Osteocyte (in vitro differentiated cells): Measurements from ENCODE around the gene AP2B1. TPM values are rescaled to one million over a fixed set of nuclear protein-coding genes. Genes with fewer than 3 reads are reported as not detected.

Experiments
- DNase-seq: peaks from one replicate; pipeline ENCODE4 v3.0.0; 2021; ENCODE audit warnings: mixed read lengths; ENCODE audit not compliant: unreplicated experiment; ENCODE audit errors: extremely low spot score
- H3K27ac Mint-ChIP-seq: one replicate; pipeline ENCODE4 v1.8.0; 2021; ENCODE audit warnings: mild to moderate bottlenecking, mixed read lengths; ENCODE audit not compliant: unreplicated experiment
- H3K27me3 Mint-ChIP-seq: one replicate; pipeline ENCODE4 v1.8.0; 2021; ENCODE audit warnings: mixed read lengths; ENCODE audit not compliant: unreplicated experiment
- H3K36me3 Mint-ChIP-seq: one replicate; pipeline ENCODE4 v1.8.0; 2021; ENCODE audit warnings: mixed read lengths; ENCODE audit not compliant: unreplicated experiment
- H3K4me1 Mint-ChIP-seq: one replicate; pipeline ENCODE4 v1.8.0; 2021; ENCODE audit warnings: mixed read lengths; ENCODE audit not compliant: unreplicated experiment
- H3K4me3 Mint-ChIP-seq: one replicate; pipeline ENCODE4 v1.8.0; 2021; ENCODE audit warnings: mild to moderate bottlenecking, moderate library complexity, mixed read lengths; ENCODE audit not compliant: unreplicated experiment
- H3K9me3 Mint-ChIP-seq: one replicate; pipeline ENCODE4 v1.8.0; 2021; ENCODE audit warnings: mixed read lengths; ENCODE audit not compliant: unreplicated experiment
- CTCF ChIP-seq: fragments of 200-600 bp; sonication (generic); IDR thresholded peaks from 2 replicates; pipeline ENCODE4 v1.5.0; 2021; ENCODE audit warnings: antibody characterized with exemption, mild to moderate bottlenecking, moderate library complexity
- total RNA-seq: library from RNA; stranded (reverse); gene quantifications from 2 replicates; pipeline ENCODE4 v1.2.1, GENCODE V29; 2021

AP2B1 gene
- total RNA-seq, 1 donor from 2014 or later, result 201 TPM

GRCh38 chr17:35541434-35541833, 45.7 kb upstream of the AP2B1 start:
- Mint-ChIP-seq H3K9me3 (no peaks in the 10 kb centered on the region), H3K4me1 (peaks cover 14% of the 10 kb centered on the region), H3K27ac (peak overlapping the region; percentile 70), H3K27me3 (peaks cover 18% of the 10 kb centered on the region), H3K4me3 (no peak overlapping the region), H3K36me3 (no peaks in the 10 kb centered on the region)
- no peak for DNase-seq
- TF ChIP-seq CTCF, result no peak

- peaks cover 30% of the 10 kb centered on the region for H3K27me3 Mint-ChIP-seq
- no peak overlapping the region for H3K27ac Mint-ChIP-seq
- no peak overlapping the region for H3K4me3 Mint-ChIP-seq
- peaks cover 14% of the 10 kb centered on the region for H3K4me1 Mint-ChIP-seq
- H3K9me3 Mint-ChIP-seq, result no peaks in the 10 kb centered on the region
- TF ChIP-seq CTCF, result no peak
- no peak for DNase-seq
- no peaks in the 10 kb centered on the region for H3K36me3 Mint-ChIP-seq
Observed at GRCh38 chr17:35542990-35543389, 44.1 kb upstream of the AP2B1 start.

- no peak for DNase-seq
- no peaks in the 10 kb centered on the region for H3K9me3 Mint-ChIP-seq
- peaks cover 37% of the 10 kb centered on the region for H3K27me3 Mint-ChIP-seq
- H3K4me3 Mint-ChIP-seq, result no peak overlapping the region
- no peak for TF ChIP-seq CTCF
- no peak overlapping the region for H3K27ac Mint-ChIP-seq
- no peaks in the 10 kb centered on the region for H3K36me3 Mint-ChIP-seq
- H3K4me1 Mint-ChIP-seq, result peaks cover 14% of the 10 kb centered on the region
Observed at GRCh38 chr17:35543856-35544255, 43.3 kb upstream of the AP2B1 start.

GRCh38 chr17:35545150-35545549, 42.0 kb upstream of the AP2B1 start:
- no peaks in the 10 kb centered on the region for H3K9me3 Mint-ChIP-seq
- no peak for TF ChIP-seq CTCF
- H3K4me1 Mint-ChIP-seq, result peaks cover 8% of the 10 kb centered on the region
- H3K4me3 Mint-ChIP-seq, result no peak overlapping the region
- no peaks in the 10 kb centered on the region for H3K36me3 Mint-ChIP-seq
- no peak overlapping the region for H3K27ac Mint-ChIP-seq
- DNase-seq, result no peak
- H3K27me3 Mint-ChIP-seq, result peaks cover 50% of the 10 kb centered on the region

- DNase-seq, result no peak
- H3K27ac Mint-ChIP-seq, result no peak overlapping the region
- H3K4me3 Mint-ChIP-seq, result no peak overlapping the region
- peaks cover 56% of the 10 kb centered on the region for H3K27me3 Mint-ChIP-seq
- no peaks in the 10 kb centered on the region for H3K4me1 Mint-ChIP-seq
- no peak for TF ChIP-seq CTCF
- H3K9me3 Mint-ChIP-seq, result no peaks in the 10 kb centered on the region
- no peaks in the 10 kb centered on the region for H3K36me3 Mint-ChIP-seq
Observed at GRCh38 chr17:35546487-35546886, 40.6 kb upstream of the AP2B1 start.
